Duodenal mucosa (tissue), 2 donors: ENCODE measurements around the gene SLC22A31.

ENCODE experiments used
- H3K27ac ChIP-seq: one replicate; pipeline ENCODE4 v1.7.0; 2013; ENCODE audit warnings: low read depth, low read length
- H3K27me3 ChIP-seq, 2 donors: one replicate each; pipeline ENCODE4 v1.7.0; 2013; ENCODE audit warnings: low read length in 2 of 2, control low read depth in 1 of 2; ENCODE audit not compliant: insufficient read depth in 2 of 2, control insufficient read depth in 1 of 2
- H3K36me3 ChIP-seq, 2 donors: one replicate each; pipeline ENCODE4 v1.7.0; 2013; ENCODE audit warnings: low read length in 2 of 2, control low read depth in 1 of 2; ENCODE audit not compliant: insufficient read depth in 2 of 2, control insufficient read depth in 1 of 2
- H3K4me1 ChIP-seq, 2 donors: one replicate each; pipeline ENCODE4 v1.7.0; 2013; ENCODE audit warnings: low read length in 2 of 2, control low read depth in 1 of 2; ENCODE audit not compliant: insufficient read depth in 2 of 2, control insufficient read depth in 1 of 2
- H3K4me3 ChIP-seq, 2 donors: one replicate each; pipeline ENCODE4 v1.7.0; 2013; ENCODE audit warnings: low read length in 2 of 2, low read depth in 1 of 2
- H3K9ac ChIP-seq, 2 donors: one replicate each; pipeline ENCODE4 v1.7.0; 2013; ENCODE audit warnings: low read length in 2 of 2, low read depth in 1 of 2
- H3K9me3 ChIP-seq, 2 donors: one replicate each; pipeline ENCODE4 v1.7.0; 2013; ENCODE audit warnings: low read length in 2 of 2, control low read depth in 1 of 2; ENCODE audit not compliant: control insufficient read depth in 1 of 2

Gene SLC22A31

GRCh38 chr16:89173174-89173921 is 27.0 kb downstream of the SLC22A31 start:
- Histone ChIP-seq H3K4me3 (no peak overlapping the region), H3K36me3 (no peaks in the 10 kb centered on the region), H3K4me1 (peaks cover 7 to 13% of the 10 kb centered on the region in 2 donors), H3K27ac (no peak overlapping the region), H3K9ac (no peak overlapping the region), H3K27me3 (peaks cover 20 to 36% of the 10 kb centered on the region in 2 donors), H3K9me3 (no peaks in the 10 kb centered on the region)

- H3K27me3 ChIP-seq: peaks cover 22 to 40% of the 10 kb centered on the region in 2 donors
- no peak overlapping the region for H3K27ac ChIP-seq
- H3K9ac ChIP-seq: no peak overlapping the region
- no peaks in the 10 kb centered on the region for H3K36me3 ChIP-seq
- no peaks in the 10 kb centered on the region for H3K9me3 ChIP-seq
- no peak overlapping the region for H3K4me3 ChIP-seq
- H3K4me1 ChIP-seq: peaks cover 7 to 13% of the 10 kb centered on the region in 2 donors
Observed at GRCh38 chr16:89172528-89173173, 27.7 kb downstream of the SLC22A31 start.

DNA sequence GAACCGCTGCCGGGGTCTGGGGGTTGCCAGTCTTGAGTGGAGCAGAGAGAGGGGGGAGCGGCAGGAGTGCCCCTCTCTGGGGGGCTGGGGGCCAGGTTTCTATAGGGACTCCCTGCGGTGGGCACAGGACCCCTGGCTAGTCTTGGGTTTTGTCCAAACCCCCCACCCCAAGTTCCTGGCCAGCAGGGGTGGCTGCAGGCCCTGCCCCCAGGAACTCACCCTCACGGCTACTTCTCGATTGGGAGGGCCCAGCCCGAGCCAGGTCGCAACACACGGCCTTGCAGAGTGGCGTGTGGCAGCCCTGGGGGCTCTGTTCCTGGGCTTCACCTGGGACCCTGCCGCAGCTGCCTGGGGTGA is 28.2 kb downstream of the SLC22A31 start:
- Histone ChIP-seq H3K9ac (no peak overlapping the region), H3K36me3 (no peaks in the 10 kb centered on the region), H3K9me3 (no peaks in the 10 kb centered on the region), H3K4me1 (peaks cover 11 to 15% of the 10 kb centered on the region in 2 donors), H3K4me3 (no peak overlapping the region), H3K27ac (no peak overlapping the region), H3K27me3 (peaks cover 22 to 40% of the 10 kb centered on the region in 2 donors)

GRCh38 chr16:89171216-89172170 is 28.8 kb downstream of the SLC22A31 start, which contains the start of gene CDH15:
Gene CDH15 (plus strand): TSS chr16:89171748. CDS start chr16:89171832, 84 bp downstream.
- peak within 1 kb of the TSS; percentile 45 to 59 for H3K4me3 ChIP-seq
- H3K4me1 ChIP-seq: peaks cover 13 to 18% of the 10 kb centered on the region in 2 donors
- H3K27me3 ChIP-seq: peaks cover 27 to 40% of the 10 kb centered on the region in 2 donors
- H3K9me3 ChIP-seq: no peaks in the 10 kb centered on the region
- H3K27ac ChIP-seq: no peak within 1 kb of the TSS
- no peaks in the 10 kb centered on the region for H3K36me3 ChIP-seq
- peak within 1 kb of the TSS in 1 of 2 donors; percentile 38 for H3K9ac ChIP-seq

GRCh38 chr16:89170346-89171215 is 29.8 kb downstream of the SLC22A31 start:
- Histone ChIP-seq H3K9ac (peak overlapping the region in 1 of 2 donors; percentile 38), H3K4me3 (peak overlapping the region; percentile 45 to 59), H3K4me1 (peaks cover 13 to 18% of the 10 kb centered on the region in 2 donors), H3K27ac (no peak overlapping the region), H3K27me3 (peaks cover 27 to 40% of the 10 kb centered on the region in 2 donors), H3K9me3 (no peaks in the 10 kb centered on the region), H3K36me3 (no peaks in the 10 kb centered on the region)

GRCh38 chr16:89169778-89170177 is 30.6 kb downstream of the SLC22A31 start:
- peaks cover 13 to 18% of the 10 kb centered on the region in 2 donors for H3K4me1 ChIP-seq
- no peak overlapping the region for H3K27ac ChIP-seq
- H3K36me3 ChIP-seq: no peaks in the 10 kb centered on the region
- peaks cover 27 to 37% of the 10 kb centered on the region in 2 donors for H3K27me3 ChIP-seq
- no peaks in the 10 kb centered on the region for H3K9me3 ChIP-seq
- no peak overlapping the region for H3K9ac ChIP-seq
- no peak overlapping the region for H3K4me3 ChIP-seq

DNA sequence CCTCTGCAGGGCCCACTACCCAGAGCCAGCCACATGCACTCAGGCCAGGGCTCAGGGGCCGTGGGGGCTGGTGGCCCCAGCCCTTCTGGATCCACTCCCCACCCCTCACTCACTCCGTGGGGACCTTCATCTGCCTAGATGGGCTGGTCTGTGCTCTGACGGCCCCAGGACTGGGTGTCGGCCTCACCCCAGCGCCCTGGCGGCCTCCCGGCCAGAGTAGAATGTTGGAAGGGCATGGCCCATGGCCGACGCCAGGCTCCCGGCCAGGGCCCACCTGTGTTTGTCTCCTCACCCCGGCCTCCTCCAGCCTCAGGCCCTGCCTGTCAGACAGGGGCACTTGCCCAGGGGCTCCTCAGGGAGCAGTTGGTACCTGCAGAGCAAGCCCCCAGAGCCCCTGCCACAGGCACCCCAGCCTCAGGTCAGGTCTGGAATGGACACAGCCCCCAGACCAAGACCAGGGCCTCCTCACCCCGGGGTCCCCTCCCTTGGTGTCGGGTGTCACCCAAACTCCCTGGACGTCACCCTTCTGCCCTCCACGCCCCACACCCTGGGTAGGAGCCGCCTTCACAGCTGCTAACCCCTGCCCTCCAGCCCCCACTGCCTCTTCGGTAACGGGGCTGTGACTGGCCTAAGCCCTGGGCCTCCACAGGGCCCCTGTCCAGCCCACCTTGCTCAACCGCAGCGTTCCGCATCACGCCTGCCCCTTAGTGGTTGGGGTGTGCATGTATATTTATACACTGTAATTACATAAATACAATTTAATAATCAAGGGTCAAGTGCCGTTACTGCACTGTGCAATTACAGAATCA is 31.8 kb downstream of the SLC22A31 start:
- no peak overlapping the region for H3K27ac ChIP-seq
- no peak overlapping the region for H3K4me3 ChIP-seq
- H3K36me3 ChIP-seq: no peaks in the 10 kb centered on the region
- H3K9me3 ChIP-seq: no peaks in the 10 kb centered on the region
- peaks cover 27 to 31% of the 10 kb centered on the region in 2 donors for H3K27me3 ChIP-seq
- no peak overlapping the region for H3K9ac ChIP-seq
- H3K4me1 ChIP-seq: peaks cover 13 to 18% of the 10 kb centered on the region in 2 donors

DNA sequence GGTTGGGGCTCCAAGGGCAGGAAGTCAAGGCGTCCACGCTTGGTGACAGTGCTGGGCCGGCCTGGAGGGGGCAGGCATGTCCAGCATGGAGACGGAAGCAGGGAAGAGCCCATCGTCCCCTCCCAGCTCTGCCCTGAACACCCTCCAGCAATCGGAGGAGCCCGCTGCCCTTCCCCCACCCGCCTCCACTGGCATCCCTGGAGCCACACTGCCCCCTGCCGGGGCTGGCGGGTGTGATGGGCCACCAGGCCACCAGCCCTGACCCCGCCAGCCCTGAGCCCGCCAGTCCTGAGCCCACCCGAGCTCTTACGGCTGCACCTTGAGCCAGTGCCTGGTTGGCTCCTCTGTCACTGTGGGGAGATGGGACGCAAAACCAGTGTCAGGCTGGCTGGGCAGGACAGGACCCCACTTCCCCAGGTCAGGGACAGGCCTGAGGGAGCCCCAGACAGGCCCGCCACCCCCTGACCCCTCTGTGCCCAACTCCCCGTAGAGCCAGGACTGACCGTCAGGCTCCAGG is 32.9 kb downstream of the SLC22A31 start:
- no peak overlapping the region for H3K9ac ChIP-seq
- no peaks in the 10 kb centered on the region for H3K9me3 ChIP-seq
- no peaks in the 10 kb centered on the region for H3K36me3 ChIP-seq
- H3K4me1 ChIP-seq: peaks cover 13 to 18% of the 10 kb centered on the region in 2 donors
- peak overlapping the region in 1 of 2 donors; percentile 35 for H3K4me3 ChIP-seq
- peaks cover 18 to 24% of the 10 kb centered on the region in 2 donors for H3K27me3 ChIP-seq
- no peak overlapping the region for H3K27ac ChIP-seq
